Activated naive CD8-positive, alpha-beta T cell treated with anti-CD3 and anti-CD28 coated beads, Interleukin-2, amount 10 ng/mL, durations not matched to agents 7 days and 5 days (primary cell): ENCODE measurements around the gene ITGB6. TPM values are rescaled to one million over a fixed set of nuclear protein-coding genes. Genes with fewer than 3 reads are reported as not detected.
A peak's percentile ranks its signal among the peaks of the same experiment; 100 is the strongest.

Source experiments
- ATAC-seq: fragments of 150-1000 bp; cut with Tn5 transposase; one replicate; pipeline ENCODE4 v1.10.0; 2021; ENCODE audit warnings: low read depth, moderate library complexity
- POLR2A ChIA-PET: fragments of 350-600 bp; sonication (Branson Sonifier 250); formaldehyde crosslinking; loops from one replicate; lab custom pipeline; 2021; ENCODE audit warnings: antibody characterized with exemption; lab: Charles Lee
- DNase-seq: peaks from one replicate; pipeline ENCODE4 v3.0.0; 2021
- H3K27ac Mint-ChIP-seq: one replicate; pipeline ENCODE4 v1.8.0; 2022; ENCODE audit warnings: mild to moderate bottlenecking, mixed read lengths
- H3K27me3 Mint-ChIP-seq: one replicate; pipeline ENCODE4 v1.8.0; 2022; ENCODE audit warnings: mild to moderate bottlenecking, moderate library complexity, mixed read lengths
- H3K36me3 Mint-ChIP-seq: one replicate; pipeline ENCODE4 v1.8.0; 2021; ENCODE audit warnings: mild to moderate bottlenecking, mixed read lengths
- H3K4me1 Mint-ChIP-seq: one replicate; pipeline ENCODE4 v1.8.0; 2021; ENCODE audit warnings: mixed read lengths
- H3K4me3 Mint-ChIP-seq: one replicate; pipeline ENCODE4 v1.8.0; 2022; ENCODE audit warnings: mild to moderate bottlenecking, moderate library complexity, mixed read lengths
- H3K9me3 Mint-ChIP-seq: one replicate; pipeline ENCODE4 v1.8.0; 2021; ENCODE audit warnings: mixed read lengths
- total RNA-seq, 2 experiments: library from RNA; stranded (reverse); gene quantifications; one replicate each; pipeline ENCODE4 v1.2.3, GENCODE V29; 2021

Gene ITGB6
- total RNA-seq, 2 experiments from 2014 or later: not detected

DNA sequence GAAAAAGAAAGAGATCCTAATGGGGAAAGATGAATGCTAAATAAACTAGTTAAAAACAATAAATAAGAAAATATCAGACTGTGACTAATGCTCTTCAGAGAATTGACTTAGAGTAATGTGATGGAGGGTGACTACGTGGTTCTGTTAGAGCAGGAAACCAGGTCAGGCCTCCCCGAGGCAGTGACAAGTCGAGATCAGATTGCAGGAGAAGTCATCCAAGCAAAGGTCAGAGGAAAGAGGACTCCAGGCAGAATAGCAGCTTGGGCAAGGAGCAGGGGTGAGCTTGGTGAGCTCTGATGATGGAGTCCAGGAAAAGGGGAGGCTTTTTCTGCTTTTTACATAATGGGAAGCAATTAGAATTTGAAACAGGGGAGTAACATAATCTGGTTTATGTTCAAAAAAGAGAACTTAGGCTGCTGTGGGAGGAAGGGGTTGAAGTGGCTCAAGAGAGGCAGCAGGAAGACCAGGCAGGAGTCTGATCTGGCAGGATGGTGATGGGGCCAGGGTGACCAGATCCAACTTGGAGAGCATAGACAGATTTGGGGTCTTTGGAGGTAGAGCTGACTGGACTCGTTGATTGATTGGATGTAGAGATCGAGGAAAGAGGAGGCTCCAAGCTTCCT lies 27.3 kb upstream of the ITGB6 start:
- DNase-seq (no peak), ATAC-seq (no peak)
- H3K4me1 Mint-ChIP-seq: peaks cover 10% of the 10 kb centered on the region
- H3K27me3 Mint-ChIP-seq: peaks cover 19% of the 10 kb centered on the region
- H3K4me3 Mint-ChIP-seq: no peak overlapping the region
- H3K27ac Mint-ChIP-seq: peak overlapping the region; percentile 17
- H3K36me3 Mint-ChIP-seq: no peaks in the 10 kb centered on the region
- POLR2A ChIA-PET: interaction anchor here (1.2 kb wide), 1 partner anchor 8 kb away, joined by 3 read pairs; no protein-coding TSS in a partner anchor
- no peaks in the 10 kb centered on the region for H3K9me3 Mint-ChIP-seq

GRCh38 chr2:160226367-160226766 lies 26.3 kb upstream of the ITGB6 start:
- DNase-seq: no peak
- Mint-ChIP-seq H3K27ac (no peak overlapping the region), H3K27me3 (peaks cover 19% of the 10 kb centered on the region), H3K4me1 (peaks cover 10% of the 10 kb centered on the region), H3K9me3 (no peaks in the 10 kb centered on the region), H3K36me3 (no peaks in the 10 kb centered on the region), H3K4me3 (no peak overlapping the region)
- ATAC-seq: no peak
- POLR2A ChIA-PET: no interaction called here

DNA sequence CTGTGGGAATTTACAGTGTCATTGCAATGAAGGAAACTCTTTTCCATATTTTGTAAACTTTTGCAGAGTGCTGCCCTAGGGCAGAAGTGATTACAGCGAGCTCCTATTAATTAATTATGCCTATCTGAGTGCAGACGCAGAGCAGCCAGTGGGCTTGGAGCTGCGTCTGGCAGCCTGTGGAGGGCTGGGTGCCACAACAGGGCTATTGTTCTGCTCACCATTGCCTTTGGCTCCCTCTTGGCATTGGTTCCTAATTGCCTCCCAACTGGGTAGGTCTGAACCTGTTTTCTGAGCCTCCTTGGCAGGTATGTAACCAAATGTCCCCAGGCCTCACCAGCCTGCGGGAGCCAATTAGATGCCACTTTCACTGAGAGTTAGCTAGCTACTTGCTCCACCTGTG lies 25.6 kb upstream of the ITGB6 start:
- H3K4me1 Mint-ChIP-seq: peaks cover 16% of the 10 kb centered on the region
- no peak overlapping the region for H3K4me3 Mint-ChIP-seq
- H3K27ac Mint-ChIP-seq: no peak overlapping the region
- no peaks in the 10 kb centered on the region for H3K36me3 Mint-ChIP-seq
- no peaks in the 10 kb centered on the region for H3K9me3 Mint-ChIP-seq
- no peak for DNase-seq
- ATAC-seq: no peak
- POLR2A ChIA-PET: no interaction called here
- H3K27me3 Mint-ChIP-seq: peaks cover 19% of the 10 kb centered on the region

GRCh38 chr2:160224507-160224906 lies 24.4 kb upstream of the ITGB6 start:
- no peaks in the 10 kb centered on the region for H3K9me3 Mint-ChIP-seq
- peaks cover 15% of the 10 kb centered on the region for H3K27me3 Mint-ChIP-seq
- peaks cover 20% of the 10 kb centered on the region for H3K4me1 Mint-ChIP-seq
- POLR2A ChIA-PET: no interaction called here
- no peaks in the 10 kb centered on the region for H3K36me3 Mint-ChIP-seq
- ATAC-seq (no peak), DNase-seq (no peak)
- H3K4me3 Mint-ChIP-seq: no peak overlapping the region
- no peak overlapping the region for H3K27ac Mint-ChIP-seq

- Mint-ChIP-seq H3K9me3 (no peaks in the 10 kb centered on the region), H3K36me3 (no peaks in the 10 kb centered on the region), H3K4me1 (peaks cover 20% of the 10 kb centered on the region), H3K27me3 (peaks cover 15% of the 10 kb centered on the region), H3K27ac (no peak overlapping the region), H3K4me3 (peak overlapping the region; percentile 9)
- ATAC-seq (peak; percentile 63), DNase-seq (no peak)
- POLR2A ChIA-PET: no interaction called here
These were observed 24.0 kb upstream of the ITGB6 start for GRCh38 chr2:160224060-160224459.

DNA sequence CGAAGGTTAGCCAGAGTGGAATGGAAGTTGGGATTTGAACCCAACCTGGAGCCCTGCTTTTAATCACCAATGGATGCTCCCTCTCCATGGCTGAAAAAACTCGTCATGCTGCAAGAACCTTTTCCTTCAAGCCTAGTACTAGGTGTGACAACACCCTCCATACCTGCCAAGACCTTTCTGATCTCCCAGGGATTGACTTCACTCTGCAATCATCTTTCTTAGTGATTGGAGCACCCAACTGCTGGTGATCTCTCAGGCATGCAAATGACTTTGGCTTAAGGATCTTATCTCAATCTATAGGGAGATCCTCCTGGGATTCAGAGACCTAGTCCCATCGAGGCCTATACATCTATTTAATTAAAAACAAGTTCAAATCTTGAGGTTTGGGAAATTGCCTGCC lies 23.5 kb upstream of the ITGB6 start:
- H3K27ac Mint-ChIP-seq: no peak overlapping the region
- no peaks in the 10 kb centered on the region for H3K9me3 Mint-ChIP-seq
- peaks cover 12% of the 10 kb centered on the region for H3K27me3 Mint-ChIP-seq
- ATAC-seq: no peak
- DNase-seq: no peak
- POLR2A ChIA-PET: no interaction called here
- no peaks in the 10 kb centered on the region for H3K36me3 Mint-ChIP-seq
- peaks cover 20% of the 10 kb centered on the region for H3K4me1 Mint-ChIP-seq
- no peak overlapping the region for H3K4me3 Mint-ChIP-seq

GRCh38 chr2:160222546-160223283 lies 22.6 kb upstream of the ITGB6 start:
- POLR2A ChIA-PET: no interaction called here
- no peak overlapping the region for H3K4me3 Mint-ChIP-seq
- ATAC-seq (no peak), DNase-seq (no peak)
- H3K9me3 Mint-ChIP-seq: no peaks in the 10 kb centered on the region
- H3K27me3 Mint-ChIP-seq: peaks cover 9% of the 10 kb centered on the region
- no peak overlapping the region for H3K27ac Mint-ChIP-seq
- H3K4me1 Mint-ChIP-seq: peaks cover 20% of the 10 kb centered on the region
- no peaks in the 10 kb centered on the region for H3K36me3 Mint-ChIP-seq

DNA sequence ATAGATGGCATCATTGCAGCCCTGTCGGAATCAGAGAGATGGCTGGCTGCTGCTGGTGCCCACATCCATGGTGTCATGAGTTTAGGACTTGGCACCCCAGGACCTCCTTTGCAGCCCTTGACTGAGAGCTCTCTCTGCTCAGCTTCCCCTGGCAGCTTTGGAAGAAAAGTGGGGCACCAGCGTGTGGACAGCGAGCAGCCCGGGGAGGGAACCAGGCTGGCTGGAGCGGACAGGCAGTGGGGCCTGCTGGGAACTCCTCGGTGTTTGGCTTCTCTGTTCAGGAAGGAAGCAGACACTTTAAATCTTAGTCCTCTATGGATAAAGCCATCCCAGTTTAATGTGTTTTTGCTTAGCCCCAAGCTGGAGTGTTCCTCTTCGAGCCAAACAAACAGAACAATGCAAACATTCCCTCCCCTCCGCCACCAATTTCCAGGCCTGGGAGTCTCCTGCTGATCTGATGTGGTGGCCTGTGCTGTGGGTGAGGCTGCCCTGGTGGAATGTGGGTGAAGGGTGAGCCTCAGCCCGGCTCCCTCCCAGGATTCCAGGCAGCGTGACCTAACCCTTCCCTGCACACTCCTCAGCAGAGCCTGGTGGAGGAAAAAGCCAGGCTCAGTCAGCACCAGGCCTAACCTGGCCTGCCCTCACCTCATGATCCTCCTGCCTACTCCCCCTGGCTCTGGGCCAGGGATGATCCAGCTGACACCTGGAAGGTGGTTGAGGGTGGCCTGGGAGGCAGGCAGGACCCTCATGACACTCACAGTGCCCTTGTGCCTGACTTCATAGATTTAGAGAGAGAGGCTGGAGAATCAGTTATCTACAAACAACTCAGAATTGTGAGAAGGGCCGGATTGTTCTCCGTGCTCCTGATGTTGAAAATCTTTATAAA lies 21.6 kb upstream of the ITGB6 start:
- Mint-ChIP-seq H3K4me1 (peaks cover 19% of the 10 kb centered on the region), H3K4me3 (no peak overlapping the region), H3K36me3 (peaks cover 2% of the 10 kb centered on the region), H3K27me3 (peaks cover 10% of the 10 kb centered on the region), H3K27ac (no peak overlapping the region), H3K9me3 (no peaks in the 10 kb centered on the region)
- DNase-seq (no peak), ATAC-seq (no peak)
- POLR2A ChIA-PET: no interaction called here

GRCh38 chr2:160220545-160221009 lies 20.5 kb upstream of the ITGB6 start:
- Mint-ChIP-seq H3K4me1 (peaks cover 19% of the 10 kb centered on the region), H3K9me3 (no peaks in the 10 kb centered on the region), H3K4me3 (no peak overlapping the region), H3K36me3 (peaks cover 2% of the 10 kb centered on the region), H3K27me3 (peaks cover 15% of the 10 kb centered on the region), H3K27ac (no peak overlapping the region)
- ATAC-seq (peak; percentile 50), DNase-seq (no peak)
- POLR2A ChIA-PET: no interaction called here

- no peak for ATAC-seq
- Mint-ChIP-seq H3K9me3 (no peaks in the 10 kb centered on the region), H3K4me3 (no peak overlapping the region), H3K36me3 (peaks cover 2% of the 10 kb centered on the region), H3K27me3 (peaks cover 13% of the 10 kb centered on the region), H3K27ac (no peak overlapping the region), H3K4me1 (peaks cover 19% of the 10 kb centered on the region)
- no peak for DNase-seq
- POLR2A ChIA-PET: no interaction called here
These were observed 20.0 kb upstream of the ITGB6 start for GRCh38 chr2:160220026-160220425.

- DNase-seq (no peak), ATAC-seq (no peak)
- Mint-ChIP-seq H3K9me3 (no peaks in the 10 kb centered on the region), H3K4me1 (peaks cover 12% of the 10 kb centered on the region), H3K36me3 (peaks cover 2% of the 10 kb centered on the region), H3K4me3 (no peak overlapping the region), H3K27me3 (peaks cover 37% of the 10 kb centered on the region), H3K27ac (no peak overlapping the region)
- POLR2A ChIA-PET: interaction anchor here (0.5 kb wide), 1 partner anchor 182 kb away, joined by 4 read pairs; no protein-coding TSS in a partner anchor
These were observed 14.7 kb upstream of the ITGB6 start for GRCh38 chr2:160214461-160215445.

GRCh38 chr2:160213511-160213910 lies 13.4 kb upstream of the ITGB6 start:
- ATAC-seq: no peak
- Mint-ChIP-seq H3K27ac (no peak overlapping the region), H3K36me3 (peaks cover 2% of the 10 kb centered on the region), H3K4me3 (no peak overlapping the region), H3K9me3 (no peaks in the 10 kb centered on the region), H3K4me1 (peaks cover 12% of the 10 kb centered on the region), H3K27me3 (peaks cover 37% of the 10 kb centered on the region)
- no peak for DNase-seq
- POLR2A ChIA-PET: no interaction called here
